NCI-H748 treated with DMSO at 0.1 percent for 48 hours (cell line): ENCODE data around the gene ACTL8.

ENCODE experiments used
- DNase-seq: peaks from one replicate; lab custom pipeline; 2025; lab: John Stamatoyannopoulos, UW

Gene ACTL8

DNA sequence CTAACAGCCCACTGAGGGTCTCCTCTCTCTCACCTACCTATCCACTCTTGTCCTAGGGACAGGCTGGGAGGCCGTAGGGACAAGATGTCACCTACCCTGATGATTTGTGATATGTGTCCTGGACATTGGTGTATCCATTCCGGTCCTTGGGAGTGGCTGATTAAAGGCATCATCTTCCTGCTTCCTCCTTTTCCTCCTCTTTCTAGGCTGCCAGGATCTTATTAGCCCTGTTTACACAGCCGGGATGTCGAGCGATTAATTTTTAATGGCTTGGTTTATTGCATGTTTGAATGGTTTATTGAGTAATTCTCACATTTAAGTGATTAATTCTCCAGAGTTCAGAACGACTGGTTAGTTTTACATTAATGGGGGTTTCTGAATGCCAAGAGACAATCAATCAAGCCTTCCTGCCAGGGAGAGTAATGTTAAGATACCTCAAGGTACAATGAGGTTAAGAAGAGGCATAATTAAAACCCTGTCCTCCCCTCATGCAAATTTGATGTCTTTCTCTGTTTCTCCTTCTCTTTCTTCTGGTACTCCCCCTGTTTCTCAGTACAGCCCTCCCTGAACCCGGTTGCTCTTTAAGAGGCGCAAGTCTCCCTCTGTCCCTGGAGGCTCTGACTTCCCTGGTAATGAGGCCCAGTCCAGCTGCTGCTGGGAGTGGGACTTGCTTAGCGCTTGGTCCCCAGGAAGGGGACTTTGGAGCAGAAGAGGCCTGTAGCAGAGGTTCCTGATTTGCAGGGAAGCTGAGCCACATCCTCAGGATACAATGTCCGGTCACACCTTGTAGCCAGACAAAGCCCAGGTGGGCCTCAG, 50.9 kb downstream of the ACTL8 start:
- no peak for DNase-seq

DNA sequence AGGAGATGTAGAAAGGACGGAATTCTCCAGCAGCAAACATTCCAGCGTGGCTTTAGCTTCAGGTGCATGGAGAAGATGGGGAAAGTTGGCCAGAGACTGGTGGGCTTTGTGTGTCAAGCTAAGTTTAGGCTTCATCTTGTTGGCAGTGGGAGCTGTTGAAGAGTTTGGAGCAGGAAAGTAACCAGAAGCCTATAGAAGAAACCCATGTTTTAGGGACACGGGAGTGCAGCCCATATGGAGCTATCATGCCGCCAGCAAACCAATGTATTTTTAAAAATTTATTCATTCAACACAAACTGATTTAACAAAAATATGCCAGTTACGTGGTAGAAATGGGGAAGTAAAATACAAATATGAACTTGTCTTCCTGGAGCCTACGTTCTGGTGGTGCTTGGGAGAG, 53.7 kb downstream of the ACTL8 start:
- no peak for DNase-seq

DNA sequence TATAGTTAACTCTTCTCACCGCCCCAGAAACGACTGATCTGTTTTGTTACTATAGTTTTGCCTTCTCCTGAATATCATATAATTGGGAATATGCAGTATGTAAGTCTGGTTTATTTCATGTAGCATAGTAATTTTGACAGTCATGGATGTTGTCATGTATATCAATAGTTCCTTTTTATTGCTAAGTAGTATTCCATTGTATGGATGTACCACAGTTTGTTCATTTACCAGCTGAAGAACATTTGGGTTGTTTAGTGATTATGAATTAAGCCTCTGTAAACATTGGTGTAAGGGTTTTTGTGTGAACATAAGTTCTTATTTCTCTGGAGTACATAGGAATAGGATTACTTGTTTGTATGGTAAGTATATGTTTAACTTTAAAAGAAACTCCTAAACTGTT, 55.5 kb downstream of the ACTL8 start:
- DNase-seq = no peak

DNA sequence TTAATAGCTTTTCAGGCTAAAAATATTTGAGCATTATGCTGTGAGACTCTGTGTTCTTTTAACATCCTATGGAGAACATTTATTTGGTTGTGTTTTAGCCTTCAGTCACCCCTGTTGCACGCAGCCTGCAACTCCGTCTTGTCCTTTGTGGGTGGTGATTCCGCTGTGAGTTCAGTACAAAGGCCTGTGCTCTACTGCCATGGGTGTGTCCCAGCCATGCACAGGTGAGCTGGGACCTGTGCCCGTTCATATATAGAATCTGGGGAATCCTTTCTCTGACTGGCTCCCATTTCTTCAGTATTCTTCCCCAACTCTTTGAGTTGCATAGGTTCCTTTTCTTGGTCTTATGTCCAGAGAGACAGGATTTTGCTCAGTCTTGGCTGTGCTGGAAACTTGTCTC, 61.4 kb downstream of the ACTL8 start:
- DNase-seq = no peak

DNA sequence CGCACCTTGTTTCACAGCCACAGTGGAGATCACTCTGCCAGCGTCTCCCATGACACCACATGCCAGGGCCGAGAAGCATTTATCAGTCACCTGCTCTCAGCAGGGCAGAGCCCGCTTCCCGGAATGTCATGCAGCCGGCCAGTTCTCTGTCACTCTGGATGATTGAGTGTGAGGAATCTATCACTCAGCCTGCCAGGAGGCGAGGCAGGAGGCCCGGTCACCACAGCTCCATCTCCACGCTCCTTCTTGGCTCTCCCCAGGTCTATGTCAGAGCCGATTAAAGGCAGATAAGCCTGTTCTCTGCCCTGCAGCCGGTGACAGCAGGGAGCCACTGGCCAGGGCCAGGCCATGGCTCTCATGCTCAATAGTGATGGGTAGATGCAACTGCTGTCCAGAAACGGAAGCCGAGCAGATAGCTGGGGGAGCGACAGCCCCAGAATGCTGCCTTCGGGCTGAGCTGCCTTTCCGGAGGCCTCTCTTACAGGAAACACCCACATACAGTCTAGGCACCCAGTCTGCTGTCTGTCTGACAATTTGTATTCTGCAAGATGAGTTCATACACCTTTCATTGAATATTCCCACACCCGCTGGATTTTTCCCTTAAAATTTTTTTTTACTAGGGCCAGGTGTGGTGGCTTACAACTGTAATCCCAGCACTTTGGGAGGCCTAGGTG, 64.1 kb downstream of the ACTL8 start:
- no peak for DNase-seq

DNA sequence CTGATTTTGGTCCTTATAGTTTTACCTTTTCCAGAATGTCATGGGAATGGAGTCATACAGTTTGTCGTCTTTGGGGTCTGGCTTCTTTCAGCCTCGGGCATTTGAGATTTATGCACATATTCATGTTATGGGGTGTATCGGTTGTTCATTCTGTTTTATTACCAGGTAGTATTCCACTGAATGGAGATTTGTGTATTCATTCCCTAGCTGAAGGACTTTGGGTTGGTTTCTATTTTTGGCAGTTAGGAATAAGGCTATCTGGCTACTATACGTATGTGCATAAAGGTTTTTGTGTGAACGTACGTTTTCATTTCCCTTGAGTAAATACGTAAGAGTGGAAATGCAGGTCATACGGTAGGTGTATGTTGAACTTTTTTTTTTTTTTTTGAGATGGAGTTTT, 65.1 kb downstream of the ACTL8 start:
- no peak for DNase-seq

DNA sequence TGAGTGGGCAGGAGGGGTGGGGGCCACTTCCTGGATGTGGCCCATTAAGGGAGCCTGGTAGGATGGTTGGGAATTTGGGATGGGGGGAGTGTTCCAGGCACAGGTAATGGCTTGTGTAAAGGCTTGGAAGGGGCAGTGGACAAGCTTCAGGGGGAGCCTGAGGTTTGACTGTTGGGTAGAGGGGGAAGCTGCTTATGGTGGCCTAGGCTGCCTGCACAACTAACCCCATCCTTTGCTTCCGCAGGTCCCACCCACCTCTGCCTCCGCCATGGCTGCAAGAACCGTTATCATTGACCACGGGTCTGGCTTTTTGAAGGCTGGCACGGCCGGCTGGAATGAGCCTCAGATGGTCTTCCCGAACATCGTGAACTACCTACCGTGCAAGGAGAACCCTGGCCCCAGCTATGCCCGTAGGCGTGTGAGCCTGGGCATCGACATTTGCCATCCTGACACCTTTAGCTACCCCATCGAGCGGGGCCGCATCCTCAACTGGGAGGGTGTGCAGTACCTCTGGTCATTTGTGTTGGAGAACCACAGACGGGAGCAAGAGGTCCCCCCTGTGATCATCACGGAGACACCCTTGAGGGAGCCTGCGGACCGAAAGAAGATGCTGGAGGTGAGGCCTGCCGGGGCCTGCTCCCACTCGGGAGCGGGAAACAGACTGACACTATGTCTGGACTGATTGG, 67.8 kb downstream of the ACTL8 start:
- no peak for DNase-seq

DNA sequence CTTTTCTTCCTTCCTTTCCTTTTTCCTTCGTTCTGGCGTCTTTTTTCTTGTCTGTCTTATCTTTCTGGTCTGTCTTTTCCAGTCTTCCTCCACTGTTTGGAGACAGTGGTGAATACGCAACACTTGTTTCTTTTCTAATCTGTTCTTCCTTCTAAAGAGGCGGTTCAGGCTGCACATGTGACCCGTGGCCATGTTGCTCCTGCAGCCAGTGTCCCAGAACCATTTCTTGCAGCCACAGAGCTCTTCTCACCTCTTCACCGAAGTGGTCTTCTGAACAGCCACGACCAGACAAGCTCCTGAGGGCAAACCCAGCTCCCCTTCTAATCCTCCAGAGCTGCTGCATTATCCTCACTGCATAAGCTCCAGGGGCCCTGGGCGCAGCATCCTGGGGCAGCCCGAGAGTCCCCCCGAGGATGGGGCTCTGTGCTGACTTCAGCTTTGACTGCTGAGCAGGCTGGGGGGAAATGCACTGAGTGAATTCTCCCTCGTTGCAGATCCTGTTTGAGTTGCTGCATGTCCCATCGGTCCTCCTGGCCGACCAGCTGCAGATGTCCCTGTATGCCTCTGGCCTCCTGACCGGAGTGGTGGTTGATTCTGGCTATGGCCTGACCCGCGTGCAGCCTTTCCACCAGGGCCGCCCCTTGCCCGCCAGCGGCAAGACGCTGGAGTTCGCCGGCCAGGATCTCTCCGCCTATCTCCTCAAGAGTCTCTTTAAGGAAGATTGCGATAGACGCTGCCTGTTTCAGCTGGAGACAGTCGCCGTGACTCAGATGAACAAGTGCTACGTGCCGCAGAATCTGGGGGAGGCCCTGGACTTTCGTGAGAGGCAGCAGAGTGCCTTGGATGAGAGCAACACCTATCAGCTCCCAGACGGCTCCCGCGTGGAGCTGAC, 70.4 kb downstream of the ACTL8 start:
- DNase-seq = no peak

DNA sequence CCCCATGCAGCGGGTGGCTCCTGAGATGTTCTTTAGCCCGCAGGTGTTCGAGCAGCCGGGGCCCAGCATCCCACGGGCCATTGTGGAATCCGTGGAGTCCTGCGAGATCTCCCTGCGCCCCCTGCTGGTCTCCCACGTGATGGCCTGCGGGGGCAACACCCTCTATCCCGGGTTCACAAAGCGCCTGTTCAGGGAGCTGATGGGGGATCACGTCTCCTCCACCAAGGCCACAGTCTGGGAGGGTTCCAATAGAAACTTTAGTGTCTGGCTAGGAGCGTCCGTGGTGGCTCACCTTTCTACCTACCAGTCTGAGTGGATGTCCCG, 71.0 kb downstream of the ACTL8 start:
- DNase-seq = no peak

DNA sequence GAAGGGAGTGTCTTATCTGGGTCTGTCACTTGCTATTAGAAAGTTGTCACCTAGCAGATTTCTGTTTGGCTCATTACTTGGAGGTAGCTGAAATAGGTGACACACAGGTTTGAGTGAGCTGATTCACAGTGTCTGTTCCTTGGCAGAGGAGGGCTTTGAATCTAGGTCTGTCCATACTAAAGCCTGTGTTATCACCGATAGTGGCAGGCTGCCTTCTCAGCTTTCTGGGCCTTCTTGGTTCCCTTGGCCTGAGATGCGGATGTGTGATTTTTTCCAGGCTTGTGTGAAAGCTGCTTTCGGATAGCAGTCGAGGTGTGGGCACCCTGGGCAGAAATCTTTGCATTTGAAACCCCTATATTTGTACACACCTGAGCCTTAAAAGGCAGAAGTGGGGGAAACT, 73.9 kb downstream of the ACTL8 start:
- no peak for DNase-seq

DNA sequence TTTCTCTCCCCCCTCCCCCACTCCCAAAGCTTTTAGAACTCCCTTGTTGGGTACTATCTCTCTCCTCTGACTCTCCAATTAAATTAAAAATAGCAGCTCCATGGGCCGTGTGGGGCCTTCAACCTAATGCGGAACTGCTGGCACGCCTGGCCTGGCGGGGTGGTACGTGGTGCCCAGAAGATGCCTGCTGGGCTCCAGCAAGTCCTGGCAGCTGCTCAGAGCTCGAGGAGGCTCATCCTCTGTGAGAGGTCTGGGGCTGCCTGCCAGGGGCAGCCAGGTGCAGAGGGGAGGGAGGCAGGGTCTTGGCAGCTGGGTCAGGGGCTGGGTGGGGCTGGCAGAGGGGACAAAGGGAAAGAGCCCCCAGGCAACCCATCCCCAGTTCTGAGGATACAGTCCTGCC, 74.4 kb downstream of the ACTL8 start:
- DNase-seq = no peak

DNA sequence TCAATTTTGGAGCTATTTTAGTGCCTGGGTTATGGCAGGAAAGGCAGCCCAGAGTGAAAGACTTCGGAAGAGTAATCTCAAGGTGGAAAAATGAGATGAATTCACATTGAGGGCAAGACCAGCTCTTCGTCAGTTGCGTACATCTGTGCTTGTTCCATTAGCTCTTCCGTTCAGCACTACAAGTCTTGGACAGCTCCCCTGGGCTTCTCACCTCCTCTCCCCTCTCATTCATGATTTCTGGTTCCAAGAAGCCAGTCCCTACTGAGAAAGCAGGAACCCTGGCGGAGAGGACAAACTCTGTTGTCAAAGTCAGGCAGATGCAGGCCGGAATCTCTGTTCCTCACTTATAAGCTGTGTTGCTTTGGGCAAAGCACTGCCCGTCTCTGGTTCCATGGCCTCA, 76.5 kb downstream of the ACTL8 start:
- DNase-seq = no peak

DNA sequence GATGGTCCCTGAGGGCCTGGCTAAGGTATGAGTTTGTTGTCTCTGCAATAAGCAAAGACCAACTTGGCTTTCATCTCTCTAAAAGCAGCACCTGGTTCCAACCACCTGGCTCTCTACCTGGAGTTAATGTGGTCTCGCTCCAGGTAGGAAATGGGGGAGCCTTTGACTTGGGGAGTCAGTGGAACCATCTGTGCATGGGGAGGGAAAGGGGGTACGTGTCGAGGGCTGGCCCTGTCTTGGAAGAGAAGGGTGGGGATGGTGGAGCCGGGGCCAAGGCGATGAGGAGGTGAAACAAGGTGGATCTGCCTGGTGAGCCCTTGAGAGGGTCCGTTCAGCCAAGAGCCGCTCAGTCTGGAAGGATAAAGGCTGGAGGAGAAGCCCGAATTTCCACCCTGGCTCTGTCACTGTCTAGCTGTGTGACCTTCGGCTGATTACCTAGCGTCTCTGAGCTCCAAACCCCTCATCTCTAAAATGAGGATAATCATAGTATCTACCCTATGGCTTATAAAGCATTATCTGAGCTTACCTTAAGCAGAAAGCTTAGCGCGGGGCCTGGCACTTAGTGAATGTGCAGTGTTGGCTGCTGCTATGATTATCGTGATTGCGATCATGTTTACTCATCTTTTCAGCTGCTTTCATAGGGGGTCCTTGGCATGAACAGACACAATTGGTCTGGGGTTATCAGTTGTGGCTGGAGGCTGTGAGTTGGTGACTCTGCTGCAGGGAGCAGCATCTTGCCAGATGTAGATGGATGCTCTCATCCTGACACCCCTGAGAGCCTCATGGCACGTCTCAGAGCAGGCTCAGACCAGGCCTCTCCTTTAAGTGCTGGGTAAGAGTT, 78.7 kb downstream of the ACTL8 start:
- no peak for DNase-seq

DNA sequence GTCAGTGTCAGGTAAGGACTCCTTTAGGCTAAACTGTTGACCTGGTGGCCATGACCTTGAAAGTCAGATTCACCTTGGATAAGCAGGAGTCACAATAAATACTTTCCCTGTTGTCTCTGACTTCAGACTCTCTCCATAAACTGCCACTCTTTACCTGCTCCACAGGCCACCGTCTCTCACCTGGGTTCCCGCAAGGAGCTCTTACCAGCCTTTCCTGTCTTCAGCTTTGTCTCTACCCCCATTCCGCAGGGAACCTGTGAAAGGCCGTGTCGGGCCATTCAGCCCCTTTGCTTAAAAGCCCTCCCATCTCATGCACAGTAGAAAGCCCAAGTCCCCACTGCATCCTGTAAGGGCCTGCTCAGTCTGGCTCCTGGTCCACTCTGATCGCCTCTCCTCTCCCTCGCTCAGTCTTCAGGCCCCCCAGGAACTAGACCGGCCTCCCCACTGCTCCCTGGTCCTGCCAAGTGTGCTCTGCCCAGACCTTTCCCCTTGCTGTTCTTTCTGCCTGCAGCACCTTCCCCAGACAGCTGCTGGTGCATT, 79.5 kb downstream of the ACTL8 start:
- no peak for DNase-seq

DNA sequence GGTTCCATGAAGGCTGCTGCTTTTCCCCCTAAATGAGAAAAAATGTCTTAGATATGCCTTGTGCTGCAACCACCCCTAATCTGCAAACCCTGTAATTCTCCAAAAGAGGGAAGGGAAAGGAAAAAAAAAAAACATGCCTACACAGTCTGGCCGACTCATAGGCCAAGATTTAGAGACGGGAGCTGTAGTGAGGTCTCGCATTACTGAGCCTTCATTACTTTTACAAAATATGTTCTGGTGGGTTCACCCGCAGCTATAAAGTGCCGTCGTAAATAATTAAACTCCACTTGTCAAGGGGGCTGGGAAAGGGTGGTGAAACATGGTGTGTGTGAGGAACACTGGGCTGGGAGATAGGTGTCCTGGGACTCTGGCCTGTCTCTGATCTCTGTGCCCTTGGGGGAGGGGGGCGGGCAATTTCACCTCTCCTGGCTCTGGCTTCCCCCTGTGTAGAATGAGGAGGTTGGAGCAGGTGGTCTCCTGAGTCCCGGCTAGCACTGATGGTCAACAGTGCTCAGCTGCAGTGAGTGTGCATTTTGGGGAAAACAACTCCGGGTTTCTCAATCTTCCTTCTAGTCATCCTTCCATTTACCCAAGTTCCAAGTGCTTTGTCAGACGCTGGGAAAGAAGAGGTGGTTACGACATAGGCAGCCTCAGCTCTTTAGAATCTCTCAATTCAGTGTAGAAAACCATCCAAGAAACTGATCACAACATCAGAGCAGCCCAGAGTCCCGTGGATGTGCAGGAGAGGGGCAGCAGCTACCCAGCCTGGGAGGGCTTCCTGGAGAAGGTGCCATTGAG, 82.3 kb downstream of the ACTL8 start:
- DNase-seq = no peak

DNA sequence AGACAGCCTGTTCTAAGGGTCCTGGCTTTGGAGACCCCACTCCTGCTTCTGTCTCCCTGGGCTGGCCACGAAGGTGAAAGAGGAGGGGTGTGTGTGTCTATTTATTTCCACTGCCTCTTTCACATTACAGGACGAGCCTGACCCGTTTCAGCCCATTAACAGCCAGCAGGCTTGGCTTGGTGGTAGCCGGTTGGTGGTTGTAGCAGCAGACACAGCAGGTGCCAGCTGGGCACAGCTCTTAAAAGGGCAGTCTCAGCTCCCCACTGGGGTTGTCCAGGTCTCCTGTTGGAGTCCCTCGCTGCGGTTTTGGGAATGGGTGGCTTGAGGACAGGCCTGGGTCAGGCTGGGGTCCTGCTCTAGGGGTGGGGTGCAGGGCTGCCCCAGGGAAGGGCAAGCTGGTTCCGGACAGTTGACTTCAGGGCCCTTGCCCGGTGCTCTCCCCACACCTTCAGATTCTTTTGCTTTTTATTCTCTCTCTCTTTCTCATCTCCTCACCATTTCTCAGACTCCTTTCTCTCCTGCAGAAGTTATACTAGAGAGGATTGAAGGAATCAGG, 84.6 kb downstream of the ACTL8 start:
- no peak for DNase-seq

DNA sequence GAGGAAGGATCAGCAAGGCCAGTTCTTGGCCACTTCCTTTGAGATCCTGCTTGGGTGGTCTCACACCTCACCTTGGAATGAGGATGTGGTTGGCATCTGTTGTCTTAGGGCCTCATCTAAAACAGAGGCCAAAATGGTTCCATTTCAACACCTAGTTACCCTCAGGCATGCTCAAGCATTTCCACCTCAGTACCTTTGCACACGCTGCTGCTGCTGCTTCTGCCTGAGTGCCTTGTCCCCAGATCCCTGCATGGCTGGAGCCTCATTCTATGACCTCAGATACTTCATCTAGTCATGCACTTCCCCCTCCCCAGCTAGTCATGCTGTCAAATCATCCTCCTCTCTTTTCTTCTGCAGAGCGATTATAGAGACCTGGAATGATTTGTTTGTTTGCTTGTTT, 86.8 kb downstream of the ACTL8 start:
- no peak for DNase-seq

DNA sequence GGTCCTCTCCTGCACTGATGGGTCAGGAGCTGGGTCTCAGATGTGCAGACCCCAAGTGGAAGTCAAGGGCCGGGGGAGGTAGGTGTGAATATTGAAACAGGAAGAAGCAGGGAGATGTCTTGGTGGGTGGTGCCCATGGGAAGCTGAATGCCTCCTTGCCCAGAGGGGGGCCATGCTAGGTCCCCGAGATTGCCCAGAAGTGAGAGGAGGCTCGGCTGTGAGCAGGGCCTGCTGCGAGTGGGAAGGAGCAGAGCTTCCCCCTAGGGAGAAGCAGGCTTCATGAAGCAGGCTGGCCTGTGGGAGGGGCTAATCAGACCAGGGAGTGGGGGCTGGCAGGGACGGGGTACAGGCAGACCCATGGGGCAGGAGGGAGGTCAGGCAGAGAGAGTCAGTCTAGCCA, 87.6 kb downstream of the ACTL8 start:
- no peak for DNase-seq

DNA sequence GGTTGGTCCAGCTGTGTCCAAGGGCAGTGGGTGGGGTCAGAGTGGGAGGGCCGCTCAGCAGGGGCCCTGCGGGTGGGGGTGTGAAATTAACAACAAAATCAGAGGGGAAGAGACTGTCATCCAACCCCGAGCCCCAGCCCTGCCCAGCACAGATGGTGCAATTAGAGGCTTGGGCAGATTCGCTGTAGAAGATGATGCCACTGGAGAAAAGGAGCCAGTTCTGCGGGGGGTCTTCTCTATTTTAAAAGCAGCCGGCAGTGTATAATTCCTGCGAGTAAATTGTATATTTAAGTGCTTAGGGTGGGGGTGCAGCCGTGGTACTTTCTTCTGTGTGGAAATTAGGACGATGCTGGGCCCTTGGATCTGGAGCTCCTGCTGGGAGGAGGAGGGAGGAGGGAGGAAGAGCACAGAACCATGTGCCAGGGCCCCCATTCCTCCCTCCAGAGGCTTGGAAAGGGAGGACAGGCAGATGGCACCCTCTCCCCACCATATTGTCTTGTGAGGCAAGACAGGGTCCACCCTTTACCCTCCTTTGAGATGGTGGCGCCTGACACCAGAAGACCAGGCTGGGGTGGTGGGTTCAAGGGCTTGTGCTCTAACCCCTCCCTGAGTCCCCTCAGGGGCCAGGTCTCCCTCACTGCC, 89.2 kb downstream of the ACTL8 start:
- DNase-seq = no peak

DNA sequence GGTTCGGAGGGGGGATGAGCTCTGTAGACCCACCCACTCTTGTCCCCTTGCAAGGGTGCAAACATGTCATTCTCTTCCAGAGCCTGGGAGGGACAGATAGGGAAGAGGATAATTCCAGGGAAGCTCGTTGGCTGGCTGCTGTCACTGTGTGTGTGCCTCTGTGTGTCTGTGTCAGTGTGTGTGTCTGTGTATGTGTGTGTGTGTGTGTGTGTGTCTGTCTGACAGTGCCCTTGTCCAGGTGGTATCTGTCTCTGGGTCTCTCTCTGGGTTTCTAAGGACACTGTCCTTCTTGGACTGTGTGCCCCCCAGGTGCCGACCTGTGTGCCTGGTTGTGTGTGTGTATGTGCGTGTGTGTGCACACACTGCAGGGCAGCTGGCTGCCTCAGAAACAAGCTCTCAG, 90.5 kb downstream of the ACTL8 start:
- no peak for DNase-seq
